Left kidney (tissue), 2 donors: ENCODE data around the gene APP. TPM values are rescaled to one million over a fixed set of nuclear protein-coding genes. Genes with fewer than 3 reads are reported as not detected.

ENCODE experiments used
- DNase-seq: peaks from one replicate; pipeline ENCODE4 v3.0.0-alpha.2; 2013
- polyA plus RNA-seq: library from polyadenylated mRNA; unstranded; fragments of 120-200 nt; gene quantifications from one replicate; pipeline ENCODE4 v1.2.1, GENCODE V29; 2013; ENCODE audit not compliant: insufficient read length

Gene APP
- polyA plus RNA-seq, 1 donor = 818 TPM

GRCh38 chr21:25878344-25878743, 292.2 kb downstream of the APP start:
- no peak for DNase-seq

GRCh38 chr21:25872271-25872670, 298.3 kb downstream of the APP start:
- no peak for DNase-seq

GRCh38 chr21:25871566-25871965, 299.0 kb downstream of the APP start:
- no peak for DNase-seq

GRCh38 chr21:25870084-25870483, 300.5 kb downstream of the APP start:
- DNase-seq = no peak

- DNase-seq = no peak
Observed at GRCh38 chr21:25867061-25867460, 303.5 kb downstream of the APP start.

- no peak for DNase-seq
Observed at GRCh38 chr21:25863747-25864146, 306.8 kb downstream of the APP start.

- DNase-seq = no peak
Observed at GRCh38 chr21:25863031-25863430, 307.5 kb downstream of the APP start.

- no peak for DNase-seq
Observed at GRCh38 chr21:25862596-25862995, 308.0 kb downstream of the APP start.

- no peak for DNase-seq
Observed at GRCh38 chr21:25862112-25862511, 308.5 kb downstream of the APP start.

GRCh38 chr21:25859235-25859929, 311.2 kb downstream of the APP start:
- DNase-seq = no peak

- no peak for DNase-seq
Observed at GRCh38 chr21:25858325-25858724, 312.2 kb downstream of the APP start.

- DNase-seq = no peak
Observed at GRCh38 chr21:25857308-25858074, 313.1 kb downstream of the APP start.

- DNase-seq = no peak
Observed at GRCh38 chr21:25855576-25855975, 315.0 kb downstream of the APP start.

GRCh38 chr21:25850126-25850842, 320.3 kb downstream of the APP start:
- DNase-seq = no peak

GRCh38 chr21:25848309-25848708, 322.3 kb downstream of the APP start:
- DNase-seq = no peak

GRCh38 chr21:25845729-25846256, 324.8 kb downstream of the APP start:
- no peak for DNase-seq

- no peak for DNase-seq
Observed at GRCh38 chr21:25842925-25843324, 327.6 kb downstream of the APP start.

GRCh38 chr21:25838809-25839208, 331.8 kb downstream of the APP start:
- DNase-seq = no peak

- DNase-seq = peak; percentile 65
Observed at GRCh38 chr21:25837533-25838265, 332.9 kb downstream of the APP start.

GRCh38 chr21:25836396-25836795, 334.2 kb downstream of the APP start:
- no peak for DNase-seq

- no peak for DNase-seq
Observed at GRCh38 chr21:25834381-25834780, 336.2 kb downstream of the APP start.
